HepG2 (cell line): ENCODE data around the gene HECTD1. TPM values are rescaled to one million over a fixed set of nuclear protein-coding genes. Genes with fewer than 3 reads are reported as not detected.
A peak's percentile ranks its signal among the peaks of the same experiment; 100 is the strongest.

Source experiments
- ARNTL ChIP-seq: sonication (generic); formaldehyde crosslinking; IDR thresholded peaks from 2 replicates; pipeline ENCODE4 v1.4.0; 2020; ENCODE audit warnings: mild to moderate bottlenecking, missing genetic modification reagents
- BRD4 ChIP-seq: sonication (generic); formaldehyde crosslinking; IDR thresholded peaks from 2 replicates; pipeline ENCODE4 v1.4.0; 2020; ENCODE audit warnings: missing genetic modification reagents
- CEBPZ ChIP-seq: IDR thresholded peaks from 2 replicates; pipeline ENCODE4 v1.6.1; 2012; ENCODE audit warnings: low read length, improper control_type of control experiment
- DBP ChIP-seq: sonication (generic); formaldehyde crosslinking; IDR thresholded peaks from 2 replicates; pipeline ENCODE4 v1.4.0; 2020; ENCODE audit warnings: missing genetic modification reagents; ENCODE audit errors: not compliant biosample characterization
- DMAP1 ChIP-seq: IDR thresholded peaks from 2 replicates; pipeline ENCODE4 v1.6.1; 2016
- GPN1 ChIP-seq: sonication (generic); formaldehyde crosslinking; IDR thresholded peaks from 2 replicates; pipeline ENCODE4 v1.5.1; 2020; ENCODE audit warnings: missing genetic modification reagents, borderline replicate concordance
- HNRNPK ChIP-seq: fragments of 200-400 bp; formaldehyde crosslinking; IDR thresholded peaks from 2 replicates; pipeline ENCODE4 v1.6.1; 2018; ENCODE audit warnings: low read length, low read depth, moderate library complexity, mild to moderate bottlenecking; ENCODE audit not compliant: poor library complexity, severe bottlenecking
- JUN ChIP-seq: sonication (generic); formaldehyde crosslinking; IDR thresholded peaks from 2 replicates; pipeline ENCODE4 v1.4.0; 2020; ENCODE audit warnings: mild to moderate bottlenecking, missing genetic modification reagents
- MIER3 ChIP-seq: IDR thresholded peaks from 2 replicates; pipeline ENCODE4 v1.6.1; 2016; ENCODE audit warnings: missing compliant biosample characterization, borderline replicate concordance
- NFE2L1 ChIP-seq: sonication (generic); formaldehyde crosslinking; IDR thresholded peaks from 2 replicates; pipeline ENCODE4 v1.4.0; 2020; ENCODE audit warnings: missing genetic modification reagents, mild to moderate bottlenecking, borderline replicate concordance
- NR2F2 ChIP-seq: IDR thresholded peaks from 2 replicates; pipeline ENCODE4 v1.6.1; 2012; ENCODE audit warnings: low read depth, inconsistent platforms, borderline replicate concordance
- RFX3 ChIP-seq: IDR thresholded peaks from 2 replicates; pipeline ENCODE4 v1.6.1; 2016; ENCODE audit warnings: missing biosample characterization, missing genetic modification reagents
- SP5 ChIP-seq: IDR thresholded peaks from 2 replicates; pipeline ENCODE4 v1.6.1; 2016; ENCODE audit warnings: low read depth, borderline replicate concordance
- TGIF2 ChIP-seq: IDR thresholded peaks from 2 replicates; pipeline ENCODE4 v1.6.1; 2016; ENCODE audit warnings: control low read depth, missing compliant biosample characterization
- TOE1 ChIP-seq: sonication (generic); formaldehyde crosslinking; IDR thresholded peaks from 2 replicates; pipeline ENCODE4 v1.4.0; 2020; ENCODE audit warnings: mild to moderate bottlenecking, missing genetic modification reagents
- YEATS4 ChIP-seq: sonication (generic); formaldehyde crosslinking; IDR thresholded peaks from 2 replicates; pipeline ENCODE4 v1.4.0; 2020; ENCODE audit warnings: missing genetic modification reagents, borderline replicate concordance
- ZMYM3 ChIP-seq: sonication (generic); formaldehyde crosslinking; IDR thresholded peaks from 2 replicates; pipeline ENCODE4 v1.5.1; 2020; ENCODE audit warnings: mild to moderate bottlenecking, missing genetic modification reagents
- ZNF256 ChIP-seq: sonication (generic); formaldehyde crosslinking; conservative IDR thresholded peaks from 2 replicates; pipeline ENCODE4 v1.4.0; 2020; ENCODE audit warnings: missing genetic modification reagents
- ZNF501 ChIP-seq: sonication (generic); formaldehyde crosslinking; IDR thresholded peaks from 2 replicates; pipeline ENCODE4 v1.5.1; 2020; ENCODE audit warnings: mild to moderate bottlenecking, moderate library complexity, missing genetic modification reagents
- ZNF569 ChIP-seq: sonication (generic); formaldehyde crosslinking; IDR thresholded peaks from 2 replicates; pipeline ENCODE4 v1.5.0; 2020; ENCODE audit warnings: mild to moderate bottlenecking, missing genetic modification reagents, moderate library complexity, borderline replicate concordance
- ZNF710 ChIP-seq: sonication (generic); formaldehyde crosslinking; IDR thresholded peaks from 2 replicates; pipeline ENCODE4 v1.5.0; 2020; ENCODE audit warnings: mild to moderate bottlenecking, missing genetic modification reagents, borderline replicate concordance
- ZNF720 ChIP-seq: sonication (generic); formaldehyde crosslinking; IDR thresholded peaks from 2 replicates; pipeline ENCODE4 v1.4.0; 2020; ENCODE audit warnings: missing genetic modification reagents
- polyA plus RNA-seq, 8 experiments: library from polyadenylated mRNA; depleted of rRNA in 3 of 8; stranded (reverse) in 7 of 8; unstranded in 1 of 8; fragments of >200 nt; fragmentation: Illumina TruSeq in 4 of 8; extraction: Trizol in 4 of 8; gene quantifications; 2 replicates each; pipeline versions ENCODE4 v1.2.1 to v1.2.3, GENCODE V29; 2011 to 2016; ENCODE audit warnings: low read depth in 4 of 8, missing spikeins in 1 of 8, mixed read lengths in 1 of 8; ENCODE audit not compliant: insufficient read depth in 1 of 8
- total RNA-seq, 5 experiments: library from RNA; depleted of rRNA; stranded (reverse); fragments of >200 nt; fragmentation: Illumina TruSeq; extraction: Trizol; gene quantifications; 2 replicates each; pipeline ENCODE4 v1.2.3, GENCODE V29; 2016; ENCODE audit warnings: low read depth in 1 of 5
- TF ChIP-seq, protein P1 (sequence below): sonication (generic); formaldehyde crosslinking; IDR thresholded peaks from 2 replicates; pipeline ENCODE4 v1.4.0; 2020; ENCODE audit warnings: missing genetic modification reagents

HECTD1 gene
- total and polyA plus RNA-seq, 2 of the 13 experiments (the other 11 are each of a cell fraction or from before 2014, with no cell fraction given) = 312 to 560 TPM

DNA sequence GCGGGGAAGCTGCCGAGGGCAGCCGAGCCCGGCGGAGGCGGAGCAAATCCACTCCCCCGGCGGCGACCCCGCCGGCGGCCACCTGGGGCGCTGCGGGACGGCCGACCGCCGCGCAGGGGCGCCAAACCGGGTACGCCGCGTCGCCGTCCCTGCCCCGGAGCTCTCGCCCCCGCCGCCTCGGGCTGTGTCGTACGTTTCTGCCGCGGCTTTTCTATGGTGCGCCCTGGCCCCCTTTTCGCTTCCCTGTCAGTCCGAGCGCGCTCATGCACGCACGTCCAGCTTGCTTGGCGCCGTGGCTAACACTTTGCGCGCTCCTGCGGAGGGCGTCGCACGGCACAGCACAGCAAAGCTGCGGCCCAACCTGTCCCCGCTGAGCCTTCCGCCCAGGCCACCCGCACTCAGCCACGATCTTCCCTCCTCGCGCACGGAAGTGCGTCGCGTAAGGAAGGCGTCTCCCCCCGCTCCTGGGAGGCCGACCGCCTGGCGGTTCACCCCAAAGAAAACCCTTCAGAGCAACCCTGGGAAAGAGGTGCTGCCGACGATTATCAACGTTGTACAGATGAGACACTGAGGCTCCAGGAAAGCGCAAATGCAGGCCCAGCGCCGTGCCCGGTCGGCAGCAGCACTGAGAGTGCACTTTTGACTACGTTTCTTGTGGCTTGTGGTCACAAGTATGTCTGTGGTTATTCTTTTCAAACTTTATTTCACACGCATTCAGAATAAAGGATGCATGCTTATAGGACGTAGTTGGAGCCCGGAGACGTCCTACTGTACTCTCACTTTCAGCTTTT, at the start of gene HECTD1 (continued):
- TF ChIP-seq, protein P1, sequence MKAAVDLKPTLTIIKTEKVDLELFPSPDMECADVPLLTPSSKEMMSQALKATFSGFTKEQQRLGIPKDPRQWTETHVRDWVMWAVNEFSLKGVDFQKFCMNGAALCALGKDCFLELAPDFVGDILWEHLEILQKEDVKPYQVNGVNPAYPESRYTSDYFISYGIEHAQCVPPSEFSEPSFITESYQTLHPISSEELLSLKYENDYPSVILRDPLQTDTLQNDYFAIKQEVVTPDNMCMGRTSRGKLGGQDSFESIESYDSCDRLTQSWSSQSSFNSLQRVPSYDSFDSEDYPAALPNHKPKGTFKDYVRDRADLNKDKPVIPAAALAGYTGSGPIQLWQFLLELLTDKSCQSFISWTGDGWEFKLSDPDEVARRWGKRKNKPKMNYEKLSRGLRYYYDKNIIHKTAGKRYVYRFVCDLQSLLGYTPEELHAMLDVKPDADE = peak; percentile 99
- peak; percentile 100 for TF ChIP-seq YEATS4 (CRISPR knock-in tag)
- TF ChIP-seq MIER3 = peak; percentile 96
- TF ChIP-seq CEBPZ = no peak
- peak; percentile 97 for TF ChIP-seq NFE2L1 (CRISPR knock-in tag)
- TF ChIP-seq DBP = peak; percentile 93
- TF ChIP-seq ZNF501 (CRISPR knock-in tag) = peak; percentile 95
- peak; percentile 63 for TF ChIP-seq HNRNPK
- peak; percentile 43; the same call in 1 of the 2 replicates for TF ChIP-seq SP5
- TF ChIP-seq ARNTL (CRISPR knock-in tag) = peak; percentile 86
- no peak; the same call in 1 of the 2 replicates for TF ChIP-seq ZNF720 (CRISPR knock-in tag)
- peak; percentile 87; the same call in 1 of the 2 replicates for TF ChIP-seq TOE1
- TF ChIP-seq ZNF569 = peak; percentile 95
- peak; percentile 100 for TF ChIP-seq BRD4 (CRISPR knock-in tag)
- peak; percentile 97 for TF ChIP-seq GPN1 (CRISPR knock-in tag)
- peak; percentile 99 for TF ChIP-seq DMAP1 (CRISPR knock-in tag)
- peak; percentile 91 for TF ChIP-seq ZNF256 (CRISPR knock-in tag)
- no peak for TF ChIP-seq NR2F2
- TF ChIP-seq RFX3 (CRISPR knock-in tag) = no peak
- 0 out of 2 replicates have a peak, but pooled peaks have one; percentile 72 for TF ChIP-seq JUN (CRISPR knock-in tag)
- TF ChIP-seq ZNF710 (CRISPR knock-in tag) = peak; percentile 99
- TF ChIP-seq ZMYM3 = peak; percentile 98
- TF ChIP-seq TGIF2 = peak; percentile 91
